T-helper 1 cell treated with Interleukin-12 subunit alpha and Interleukin-12 subunit beta and Interleukin-4 antibody, amounts not matched to agents 30 ng/mL and 1 ng/mL, for 36 hours (primary cell): ENCODE results near the gene NECAB2. TPM values are rescaled to one million over a fixed set of nuclear protein-coding genes. Genes with fewer than 3 reads are reported as not detected.

Experiments
- intact Hi-C: fragments of 100-400 bp; cut with micrococcal nuclease; formaldehyde crosslinking; loops from one replicate; pipeline ENCODE4 v1.15.1; 2024
- total RNA-seq: library from RNA; stranded (reverse); gene quantifications from 2 replicates; pipeline ENCODE4 v1.2.3, GENCODE V29; 2022

The NECAB2 gene
- total RNA-seq, 1 donor from 2014 or later: not detected

- intact Hi-C loops: no loop called here
Observed at GRCh38 chr16:84042879-84043485, 74.9 kb downstream of the NECAB2 start.

DNA sequence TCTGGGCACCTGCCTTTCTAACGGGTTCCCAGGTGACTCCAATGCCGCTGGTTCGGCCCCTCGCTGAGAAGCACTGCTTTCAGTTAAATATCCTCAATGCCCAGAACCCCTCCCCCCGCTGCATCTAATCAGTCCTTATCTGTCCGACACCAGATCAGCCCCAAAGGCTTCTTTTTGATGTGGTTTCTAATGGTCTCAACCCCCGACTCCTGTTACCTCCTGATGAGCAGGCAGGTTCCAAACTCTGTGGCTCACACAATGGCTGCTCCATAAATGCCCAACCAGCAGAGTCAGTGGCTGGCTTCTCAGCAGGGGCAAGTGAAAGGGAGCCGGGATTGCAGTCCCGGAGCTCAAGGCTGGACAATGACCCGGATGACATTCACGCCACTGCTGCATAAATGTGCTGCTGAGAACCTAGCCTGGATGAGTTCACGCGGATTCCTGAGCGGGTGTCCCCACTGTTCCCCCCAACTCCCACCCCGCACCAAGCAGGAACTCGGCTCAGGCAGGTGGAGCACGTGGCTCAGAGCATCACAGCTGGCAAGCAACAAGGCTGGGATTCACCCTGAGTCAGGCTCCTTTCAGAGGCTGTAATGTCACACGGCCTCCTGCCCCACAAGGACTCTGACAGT is 75.6 kb downstream of the NECAB2 start:
- intact Hi-C loops: no loop called here

DNA sequence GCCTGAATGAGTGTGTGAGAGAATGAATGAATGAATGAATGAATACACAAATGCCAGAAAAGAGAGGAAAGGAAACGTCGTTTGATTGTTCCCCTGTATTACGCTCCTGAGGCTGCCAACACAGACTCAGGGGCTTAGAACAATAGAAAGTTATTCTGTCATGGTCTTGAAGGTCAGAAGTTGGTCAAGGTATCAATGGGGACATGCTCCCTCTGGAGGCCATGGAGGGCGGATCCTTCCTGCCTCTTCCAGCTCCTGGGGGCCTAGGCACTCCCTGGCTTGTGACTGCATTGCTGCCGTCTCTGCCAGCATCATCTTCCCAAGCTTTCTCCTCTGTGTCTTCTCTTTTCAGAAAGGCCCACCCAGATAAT is 76.1 kb downstream of the NECAB2 start:
- intact Hi-C loops: no loop called here

GRCh38 chr16:84045001-84045817 is 77.2 kb downstream of the NECAB2 start:
- intact Hi-C loops: no loop called here

DNA sequence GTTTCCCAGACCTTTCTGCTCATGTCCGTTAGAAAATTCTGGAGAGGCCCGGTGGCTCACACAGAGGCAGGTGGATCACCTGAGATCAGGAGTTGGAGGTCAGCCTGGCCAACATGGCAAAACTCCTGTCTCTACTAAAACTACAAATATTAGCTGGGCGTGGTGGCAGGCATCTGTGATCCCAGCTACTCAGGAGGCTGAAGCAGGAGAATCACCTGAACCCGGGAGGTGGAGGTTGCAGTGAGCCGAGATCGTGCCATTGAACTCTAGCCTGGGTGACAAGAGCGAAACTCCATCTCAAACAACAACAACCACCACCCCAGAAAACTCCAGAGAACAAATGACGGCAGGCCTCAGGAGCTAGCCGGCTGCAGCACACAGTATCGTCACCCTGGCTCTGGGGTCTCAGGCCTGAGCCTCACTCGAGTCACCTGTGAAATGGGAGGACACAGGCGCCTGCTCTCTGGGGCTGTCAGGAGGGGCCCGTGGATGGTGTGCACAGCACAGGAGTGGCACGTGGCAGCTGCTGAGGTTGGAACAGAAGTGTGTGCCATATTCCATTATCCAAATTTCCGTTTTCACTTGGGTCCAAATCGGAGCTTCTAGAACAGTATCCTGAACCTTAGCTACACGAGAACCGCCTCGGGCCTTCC is 77.9 kb downstream of the NECAB2 start:
- intact Hi-C loops: no loop called here

DNA sequence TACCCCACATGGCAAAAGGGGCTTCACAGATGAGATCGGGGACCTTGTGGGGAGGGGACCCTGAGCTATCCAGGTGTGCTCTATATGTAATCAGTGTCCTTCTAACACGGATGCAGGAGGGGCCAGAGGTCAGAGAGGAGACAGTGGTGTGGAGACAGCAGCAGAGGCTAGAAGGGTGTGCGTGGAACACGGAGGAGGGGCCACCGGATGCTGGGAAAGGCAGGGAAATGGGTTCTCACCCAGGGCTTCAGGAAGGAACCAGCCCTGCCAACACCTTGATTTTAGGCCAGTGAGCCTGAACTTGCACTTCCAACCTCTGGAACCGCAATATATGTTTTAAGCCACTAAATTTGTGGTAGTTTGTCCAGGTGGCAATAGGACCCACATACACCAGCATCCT is 79.2 kb downstream of the NECAB2 start:
- intact Hi-C loops: no loop called here

- intact Hi-C loops: no loop called here
Observed at GRCh38 chr16:84047626-84048025, 79.6 kb downstream of the NECAB2 start.

DNA sequence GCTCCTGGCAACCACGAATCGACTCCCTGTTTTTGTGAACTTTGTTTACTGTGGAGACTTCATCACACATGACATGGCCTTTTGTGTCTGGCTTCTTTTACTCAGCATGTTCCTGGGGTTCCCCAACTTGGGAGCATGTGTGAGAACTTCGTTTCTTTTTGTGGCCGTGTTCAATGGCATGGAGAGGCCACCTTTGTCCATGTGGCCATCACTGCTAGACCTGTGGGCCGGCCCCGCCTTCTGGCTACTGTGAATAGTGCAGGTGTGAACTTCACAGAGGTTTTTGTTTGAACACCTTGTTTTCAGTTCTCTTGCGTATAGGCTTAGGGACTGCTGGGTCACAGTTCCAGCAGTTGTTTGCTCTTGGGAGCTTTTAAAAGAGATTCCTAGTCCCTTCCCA is 80.2 kb downstream of the NECAB2 start:
- intact Hi-C loops: no loop called here

GRCh38 chr16:84048871-84049270 is 80.8 kb downstream of the NECAB2 start:
- intact Hi-C loops: no loop called here

- intact Hi-C loops: no loop called here
Observed at GRCh38 chr16:84049403-84050060, 81.5 kb downstream of the NECAB2 start.

- intact Hi-C loops: no loop called here
Observed at GRCh38 chr16:84050316-84050715, 82.3 kb downstream of the NECAB2 start.

GRCh38 chr16:84052071-84052622 is 84.1 kb downstream of the NECAB2 start:
- intact Hi-C loops: no loop called here

Other genes with a start within 250 kb of the NECAB2 start
- gene HSBP1, start 160.3 kb upstream of the NECAB2 start, total RNA-seq: 70.4 and 82.9 TPM in 2 replicates
- 5.6 and 6.2 TPM in 2 replicates for gene MLYCD, start 69.1 kb upstream of the NECAB2 start, total RNA-seq
- gene OSGIN1, start 15.0 kb upstream of the NECAB2 start, total RNA-seq: 0.24 and 0.51 TPM in 2 replicates
- not detected in 2 replicates for gene SLC38A8, start 74.6 kb downstream of the NECAB2 start, total RNA-seq
- gene MBTPS1, start 148.7 kb downstream of the NECAB2 start, total RNA-seq: 58.2 and 65.7 TPM in 2 replicates
- gene HSDL1, start 176.9 kb downstream of the NECAB2 start, total RNA-seq: 9.8 and 12.2 TPM in 2 replicates
- gene DNAAF1, start 177.1 kb downstream of the NECAB2 start, total RNA-seq: not detected in 2 replicates
- gene TAF1C, start 218.8 kb downstream of the NECAB2 start, total RNA-seq: 57.4 and 62.5 TPM in 2 replicates
- gene ADAD2, start 222.9 kb downstream of the NECAB2 start, total RNA-seq: not detected in 2 replicates